GM12878 (cell line): ENCODE data around the gene C2orf80.

Source experiments
- CEBPB ChIP-seq, 2 experiments: fragments of 150-350 bp in 1 of 2; IDR thresholded peaks; 2 replicates each; pipeline ENCODE4 v1.6.1; 2012 to 2014; ENCODE audit warnings: low read depth in 2 of 2, low read length in 2 of 2, borderline replicate concordance in 1 of 2, inconsistent platforms in 1 of 2
- CTCF ChIP-seq, 3 experiments: IDR thresholded peaks in 2 of 3; conservative IDR thresholded peaks in 1 of 3; 2 replicates each; pipeline ENCODE4 v1.5.1; 2011; ENCODE audit warnings: low read depth in 3 of 3, low read length in 3 of 3, mild to moderate bottlenecking in 3 of 3, control low read depth in 2 of 3, moderate library complexity in 2 of 3, inconsistent platforms in 1 of 3, mixed read lengths in 1 of 3; ENCODE audit not compliant: control insufficient read depth in 2 of 3, insufficient read depth in 1 of 3; ENCODE audit errors: extremely low read depth in 1 of 3
- NFIC ChIP-seq: IDR thresholded peaks from 2 replicates; pipeline ENCODE4 v1.6.1; 2012; ENCODE audit warnings: low read depth, mild to moderate bottlenecking, inconsistent platforms, low read length, moderate library complexity

- TF ChIP-seq CTCF (IDR thresholded peaks at IDR 0.05 in 2 of 3, conservative IDR thresholded peaks at IDR 0.05 in 1 of 3; ENCODE audit: control insufficient read depth in 2 of 3, extremely low read depth in 1 of 3, insufficient read depth in 1 of 3, low read depth in 3 of 3, low read length in 3 of 3) (no peak), NFIC (no peak), CEBPB (IDR thresholded peaks at IDR 0.05; ENCODE audit: borderline replicate concordance in 1 of 2, low read depth in 2 of 2, low read length in 2 of 2) (no peak)
These were observed 37.9 kb upstream of the C2orf80 start for GRCh38 chr2:208227581-208228232.
